Spleen (tissue), 7 donors: ENCODE data around the gene NAGS.

Source experiments
- CTCF ChIP-seq, 11 experiments: fragments of 200-600 bp in 7 of 11; fragments of 450-650 bp in 4 of 11; sonication (generic) in 4 of 11; IDR thresholded peaks in 8 of 11; conservative IDR thresholded peaks in 3 of 11; 1 replicate in 7 of 11; 2 replicates in 4 of 11; pipeline versions ENCODE4 v1.4.0 to v1.8.0; 2016 to 2021; ENCODE audit warnings: antibody characterized with exemption in 11 of 11, inconsistent platforms in 4 of 11, mild to moderate bottlenecking in 1 of 11
- POLR2A ChIP-seq, 3 donors: fragments of 450-650 bp; IDR thresholded peaks; one replicate each; pipeline ENCODE4 v1.5.1; 2017; ENCODE audit warnings: antibody characterized with exemption in 3 of 3, mild to moderate bottlenecking in 1 of 3
- POLR2AphosphoS5 ChIP-seq, 3 donors: sonication (generic); formaldehyde crosslinking; IDR thresholded peaks; one replicate each; pipeline ENCODE4 v1.5.1; 2017; ENCODE audit warnings: antibody characterized with exemption in 3 of 3
- donor health status: DM: no; HTN: no; CAD: no; lungs with moderate emphysema.
- donor health status: DM: no; HTN: no; CAD: no.
- donor health status: DM: no; HTN: no; CAD: no.

GRCh38 chr17:44002141-44002848 is 2.1 kb upstream of the NAGS start:
- TF ChIP-seq CTCF (IDR thresholded peaks at IDR 0.05 in 8 of 11, conservative IDR thresholded peaks at IDR 0.05 in 3 of 11) (no peak), POLR2A (IDR thresholded peaks at IDR 0.05) (no peak), POLR2AphosphoS5 (IDR thresholded peaks at IDR 0.05) (no peak)
